ENCODE data around the gene NACAD.

Gene NACAD

GRCh38 chr7:45073786-45074527 is 14.8 kb downstream of the NACAD start:
- no peak for DNase-seq

DNA sequence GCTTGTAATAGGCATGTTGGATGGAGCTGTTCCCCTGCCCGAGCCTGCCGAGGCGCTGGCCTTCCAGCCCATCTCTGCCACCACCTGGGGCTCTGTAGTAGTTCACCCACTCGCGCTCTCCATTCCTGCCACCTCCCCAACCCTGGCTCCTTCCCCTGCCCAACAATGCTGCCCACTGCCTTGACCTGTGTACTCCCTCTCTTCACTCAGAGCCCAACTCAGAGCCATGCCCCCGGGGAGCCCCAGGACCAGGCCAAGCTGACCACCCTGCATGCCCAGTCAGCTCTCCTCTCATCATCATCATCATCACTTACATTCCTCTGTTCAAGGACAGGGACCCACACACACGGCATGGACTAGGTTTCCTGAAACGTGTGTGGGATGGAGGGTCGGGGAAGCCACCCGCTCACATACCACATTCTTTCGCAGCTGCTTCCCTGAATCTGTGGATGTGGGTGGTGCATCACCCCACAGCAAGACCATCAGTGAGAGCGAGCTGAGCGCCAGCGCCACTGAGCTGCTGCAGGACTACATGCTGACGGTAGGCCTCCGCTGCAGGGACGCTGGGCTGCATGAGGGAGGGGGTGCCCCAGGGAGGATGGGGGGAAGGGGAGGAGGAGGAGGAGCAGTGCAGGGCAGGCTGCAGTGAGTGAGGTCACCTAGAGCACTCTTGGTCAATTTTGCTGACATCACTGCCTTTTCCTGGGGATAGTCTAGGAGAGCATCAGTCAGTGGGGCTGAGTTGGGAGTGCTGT is 15.6 kb downstream of the NACAD start:
- DNase-seq: no peak

- peak; percentile 68 for DNase-seq
Observed at GRCh38 chr7:45072131-45073030, 16.4 kb downstream of the NACAD start.

DNA sequence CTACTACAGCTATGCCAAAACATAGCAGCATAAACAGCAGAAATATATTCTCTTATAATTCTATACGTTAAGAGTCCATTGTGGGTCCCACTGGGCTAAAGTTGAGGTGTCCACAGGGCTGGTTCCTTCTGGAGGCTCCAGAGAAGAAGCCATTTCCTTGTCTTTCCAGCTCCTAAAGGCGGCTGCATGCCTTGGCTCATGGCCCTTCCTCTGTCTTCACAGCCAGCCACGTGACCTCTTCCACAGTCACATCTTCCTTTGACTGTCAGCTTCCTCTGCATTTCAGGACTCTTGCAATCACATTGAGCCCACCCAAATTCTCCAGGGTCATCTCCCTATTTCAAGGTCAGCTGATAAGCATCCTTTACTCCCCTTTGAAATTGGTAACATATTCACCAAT is 17.2 kb downstream of the NACAD start:
- no peak for DNase-seq

GRCh38 chr7:45070254-45070642 is 18.5 kb downstream of the NACAD start:
- no peak for DNase-seq

- no peak for DNase-seq
Observed at GRCh38 chr7:45069444-45070253, 19.1 kb downstream of the NACAD start.

DNA sequence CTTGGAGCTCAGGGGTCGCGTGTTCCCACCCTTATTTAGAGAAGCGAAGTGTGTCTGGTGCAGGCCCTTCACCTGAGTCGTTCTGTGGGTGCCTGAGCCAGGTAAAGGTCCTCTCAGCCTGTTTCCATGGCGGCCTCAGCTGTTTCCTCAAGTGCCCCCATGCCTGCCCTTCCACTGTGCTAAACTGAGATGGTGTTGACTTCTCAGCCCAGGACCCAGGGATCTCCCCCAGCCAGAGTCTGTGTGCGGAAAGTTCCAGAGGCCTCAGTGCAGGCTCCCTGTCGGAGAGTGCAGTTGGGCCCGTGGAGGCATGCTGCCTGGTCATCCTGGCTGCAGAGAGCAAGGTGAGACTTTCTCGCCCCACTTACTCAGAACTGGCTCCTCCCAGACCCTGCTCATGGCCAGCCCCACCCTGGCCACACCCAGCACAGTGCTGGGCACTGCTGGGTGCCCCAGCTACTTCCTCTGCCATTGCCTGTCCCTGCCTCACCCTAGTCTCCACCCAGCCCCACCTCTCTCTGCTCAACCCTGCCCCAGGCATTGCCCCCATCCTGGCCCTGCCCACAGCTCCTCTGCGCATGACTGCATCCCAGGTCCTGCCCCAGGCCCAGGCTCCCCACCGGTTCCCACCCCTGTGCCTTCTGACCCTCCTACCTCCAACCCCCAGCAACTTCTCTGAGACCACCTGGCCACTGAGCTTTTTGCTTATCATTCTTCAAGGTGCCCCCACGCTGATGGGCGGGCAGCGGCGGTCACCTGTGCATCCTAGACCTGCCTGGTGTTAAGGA is 20.3 kb downstream of the NACAD start:
- no peak for DNase-seq

DNA sequence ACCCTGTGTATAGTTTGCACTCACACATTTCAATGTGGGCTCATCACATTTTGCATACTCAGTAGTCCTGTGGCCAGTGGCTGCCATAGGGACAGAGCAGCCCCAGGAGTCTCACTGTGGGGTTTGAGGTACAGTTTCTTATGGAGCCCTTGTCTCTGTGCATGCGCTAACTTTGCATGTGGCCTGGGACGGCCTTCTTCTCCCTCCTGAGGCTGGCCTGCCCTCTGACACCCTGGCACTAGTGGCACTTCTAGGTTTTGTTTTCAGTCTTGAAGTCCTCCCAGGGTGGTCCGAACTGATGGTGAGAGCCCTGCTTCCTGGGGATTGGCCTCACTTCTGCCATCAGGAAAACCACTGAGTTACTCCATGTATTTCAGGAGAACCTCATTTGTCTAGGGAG is 21.2 kb downstream of the NACAD start:
- no peak for DNase-seq

- no peak for DNase-seq
Observed at GRCh38 chr7:45066409-45066808, 22.4 kb downstream of the NACAD start.

- no peak for DNase-seq
Observed at GRCh38 chr7:45065031-45065995, 23.5 kb downstream of the NACAD start.

DNA sequence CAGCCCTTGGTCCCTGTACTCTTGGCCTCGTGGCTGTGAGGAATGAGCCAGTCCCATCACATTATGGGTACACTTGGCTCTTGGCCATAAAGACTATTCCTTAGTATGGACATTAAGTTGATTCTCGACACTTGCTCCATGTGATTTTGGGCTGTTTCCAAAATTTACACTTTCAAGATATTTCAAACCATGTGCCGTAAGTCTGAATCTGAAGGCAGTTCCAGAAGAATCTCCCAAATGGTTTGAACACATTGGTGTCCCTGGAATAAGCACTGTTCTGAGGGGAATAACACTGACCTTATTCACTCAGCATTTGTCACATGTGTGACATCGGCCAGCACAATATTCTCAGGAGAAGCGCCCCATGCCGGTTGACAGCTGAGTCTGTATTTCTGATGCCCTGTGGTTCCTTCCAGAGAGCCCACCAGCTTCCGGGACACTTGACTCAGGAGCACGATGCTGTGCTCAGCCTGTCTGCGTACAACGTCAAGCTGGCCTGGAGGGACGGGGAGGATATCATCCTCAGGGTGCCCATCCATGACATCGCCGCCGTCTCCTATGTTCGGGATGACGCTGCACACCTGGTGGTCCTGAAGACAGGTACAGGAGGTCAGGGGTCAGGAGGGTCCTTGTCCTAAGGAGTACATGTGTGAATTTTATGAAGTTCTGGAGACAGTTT is 24.6 kb downstream of the NACAD start:
- DNase-seq: no peak

- DNase-seq: no peak
Observed at GRCh38 chr7:45061806-45062425, 26.9 kb downstream of the NACAD start.

- no peak for DNase-seq
Observed at GRCh38 chr7:45061352-45061751, 27.4 kb downstream of the NACAD start.

- no peak for DNase-seq
Observed at GRCh38 chr7:45060295-45060694, 28.5 kb downstream of the NACAD start.

DNA sequence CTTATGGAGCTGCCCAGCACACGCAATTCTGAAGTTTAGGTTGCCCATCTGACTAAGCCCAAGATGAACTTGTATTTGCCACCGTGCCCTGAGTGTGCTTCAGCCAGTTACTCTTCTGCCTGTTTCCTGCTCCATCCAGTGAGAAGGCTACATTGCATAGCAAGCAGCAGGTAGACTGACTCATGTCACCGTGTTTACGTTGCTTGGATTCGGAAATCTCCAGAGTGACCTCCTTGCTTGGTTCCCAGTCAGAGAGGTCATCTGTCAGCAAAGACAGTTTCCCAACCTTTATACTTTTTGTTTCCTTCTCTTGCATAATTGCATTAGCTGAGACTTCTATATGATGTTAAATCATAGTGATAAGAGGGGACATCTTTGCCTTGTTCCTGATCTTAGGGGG is 30.9 kb downstream of the NACAD start:
- DNase-seq: no peak

DNA sequence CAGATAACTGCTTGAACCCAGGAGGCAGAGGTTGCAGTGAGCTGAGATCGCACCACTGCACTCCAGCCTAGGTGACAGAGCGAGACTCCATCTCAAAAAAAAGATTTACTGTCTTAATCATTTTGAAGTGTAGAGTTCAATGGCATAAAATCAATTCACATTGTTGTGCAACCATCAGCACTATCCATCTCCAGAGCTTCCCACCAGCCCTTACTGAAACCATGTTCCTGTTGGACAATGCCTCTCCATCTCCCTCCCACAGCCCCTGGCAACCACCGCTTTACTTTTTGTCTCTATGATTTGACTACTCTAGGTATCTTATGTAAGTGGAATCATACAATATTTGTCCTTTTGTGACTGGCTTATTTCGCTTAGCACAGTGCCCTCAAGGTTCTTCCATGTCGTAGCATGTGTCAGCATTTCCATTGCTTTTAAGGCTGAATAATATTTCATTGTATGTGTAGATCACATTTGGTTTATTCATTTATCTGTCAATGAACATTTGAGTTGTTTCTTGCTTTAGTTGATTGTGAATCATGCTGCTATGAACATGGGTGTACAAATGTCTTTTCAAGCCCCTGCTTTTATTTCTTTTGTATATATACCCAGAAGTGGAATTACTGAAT is 33.1 kb downstream of the NACAD start:
- DNase-seq: no peak

GRCh38 chr7:45055016-45055415 is 33.8 kb downstream of the NACAD start:
- DNase-seq: no peak

DNA sequence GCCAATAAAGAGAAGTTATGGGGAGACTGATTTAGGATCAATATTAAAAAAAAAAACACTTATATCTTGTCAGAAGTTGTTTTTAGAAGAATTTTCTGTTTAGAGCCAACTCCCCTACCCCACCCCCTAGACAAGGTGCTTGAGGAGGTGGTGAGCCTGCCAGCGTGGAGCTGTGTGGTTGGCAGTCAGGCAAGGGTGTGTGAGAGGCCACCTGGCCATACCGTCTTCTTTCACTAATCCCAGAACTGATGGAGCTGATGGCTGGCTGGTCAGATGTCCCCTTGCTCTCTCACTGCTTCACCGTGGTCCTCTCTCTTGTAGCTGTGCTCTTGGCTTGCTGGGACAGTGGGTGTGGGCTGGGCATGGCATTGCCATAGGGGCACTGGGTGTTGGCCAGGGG is 34.3 kb downstream of the NACAD start:
- no peak for DNase-seq

DNA sequence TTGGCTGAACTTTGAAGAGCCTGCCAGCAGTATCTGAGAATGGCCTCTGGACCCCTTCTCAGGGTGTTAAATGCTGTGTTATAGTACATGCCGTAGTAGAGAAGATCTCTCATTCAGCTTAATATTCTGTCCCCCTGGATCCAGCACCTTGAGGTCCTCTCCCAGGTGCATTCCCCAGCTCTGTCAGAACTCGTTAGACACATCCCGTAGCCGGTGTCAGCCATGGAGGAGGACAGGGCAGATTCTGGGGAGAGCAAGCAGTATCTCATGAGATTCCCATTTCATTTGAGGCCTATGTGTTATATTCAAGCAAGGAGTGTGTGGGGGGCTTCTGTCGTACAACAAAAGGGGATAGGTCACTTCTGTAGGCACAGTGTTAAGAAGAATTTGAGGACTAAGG is 34.8 kb downstream of the NACAD start:
- DNase-seq: no peak
